Activated CD4-positive, alpha-beta T cell treated with anti-CD3 and anti-CD28 coated beads, Interleukin-2, amount 50 U/mL, for 16 hours (primary cell): ENCODE results near the gene KLK14.

Experiments used
- DNase-seq: peaks from one replicate; pipeline ENCODE4 v3.0.0-alpha.2; 2020

Gene KLK14

GRCh38 chr19:51108066-51108804 is 25.5 kb upstream of the KLK14 start, which contains the start of gene CTU1:
CTU1 (minus strand) TSS chr19:51108409; CDS start chr19:51104569, 3,840 bp downstream.
- DNase-seq, result peak; percentile 100

- peak; percentile 23 for DNase-seq
Measured at GRCh38 chr19:51107406-51108065, 24.8 kb upstream of the KLK14 start.

GRCh38 chr19:51103926-51104341 is 21.2 kb upstream of the KLK14 start:
- no peak for DNase-seq

GRCh38 chr19:51102991-51103390 is 20.3 kb upstream of the KLK14 start:
- no peak for DNase-seq

- no peak for DNase-seq
Measured at GRCh38 chr19:51101171-51101865, 18.6 kb upstream of the KLK14 start.

- no peak for DNase-seq
Measured at GRCh38 chr19:51100601-51101000, 17.9 kb upstream of the KLK14 start.

- no peak for DNase-seq
Measured at GRCh38 chr19:51099047-51099382, 16.3 kb upstream of the KLK14 start.

GRCh38 chr19:51098365-51099046 is 15.8 kb upstream of the KLK14 start:
- DNase-seq, result no peak

GRCh38 chr19:51097796-51098195 is 15.1 kb upstream of the KLK14 start:
- DNase-seq, result no peak

- peak; percentile 70 for DNase-seq
Measured at GRCh38 chr19:51097166-51097738, 14.6 kb upstream of the KLK14 start.

GRCh38 chr19:51096473-51097165 is 13.9 kb upstream of the KLK14 start:
- DNase-seq, result no peak

GRCh38 chr19:51094696-51095279 is 12.1 kb upstream of the KLK14 start:
- DNase-seq, result peak; percentile 26

GRCh38 chr19:51093510-51094345 is 11.0 kb upstream of the KLK14 start:
- no peak for DNase-seq

GRCh38 chr19:51093101-51093500 is 10.4 kb upstream of the KLK14 start:
- DNase-seq, result no peak

- no peak for DNase-seq
Measured at GRCh38 chr19:51091895-51092873, 9.5 kb upstream of the KLK14 start.

- no peak for DNase-seq
Measured at GRCh38 chr19:51091126-51091525, 8.4 kb upstream of the KLK14 start.

- DNase-seq, result no peak
Measured at GRCh38 chr19:51090471-51090870, 7.8 kb upstream of the KLK14 start.

- DNase-seq, result no peak
Measured at GRCh38 chr19:51089786-51090185, 7.1 kb upstream of the KLK14 start.

- DNase-seq, result no peak
Measured at GRCh38 chr19:51086153-51086850, 3.6 kb upstream of the KLK14 start.
